ENCODE data around the gene MAP3K14. TPM values are rescaled to one million over a fixed set of nuclear protein-coding genes. Genes with fewer than 3 reads are reported as not detected.

Gene MAP3K14
- total RNA-seq, result 10 to 100 TPM; 31.6 to 31.9 TPM

DNA sequence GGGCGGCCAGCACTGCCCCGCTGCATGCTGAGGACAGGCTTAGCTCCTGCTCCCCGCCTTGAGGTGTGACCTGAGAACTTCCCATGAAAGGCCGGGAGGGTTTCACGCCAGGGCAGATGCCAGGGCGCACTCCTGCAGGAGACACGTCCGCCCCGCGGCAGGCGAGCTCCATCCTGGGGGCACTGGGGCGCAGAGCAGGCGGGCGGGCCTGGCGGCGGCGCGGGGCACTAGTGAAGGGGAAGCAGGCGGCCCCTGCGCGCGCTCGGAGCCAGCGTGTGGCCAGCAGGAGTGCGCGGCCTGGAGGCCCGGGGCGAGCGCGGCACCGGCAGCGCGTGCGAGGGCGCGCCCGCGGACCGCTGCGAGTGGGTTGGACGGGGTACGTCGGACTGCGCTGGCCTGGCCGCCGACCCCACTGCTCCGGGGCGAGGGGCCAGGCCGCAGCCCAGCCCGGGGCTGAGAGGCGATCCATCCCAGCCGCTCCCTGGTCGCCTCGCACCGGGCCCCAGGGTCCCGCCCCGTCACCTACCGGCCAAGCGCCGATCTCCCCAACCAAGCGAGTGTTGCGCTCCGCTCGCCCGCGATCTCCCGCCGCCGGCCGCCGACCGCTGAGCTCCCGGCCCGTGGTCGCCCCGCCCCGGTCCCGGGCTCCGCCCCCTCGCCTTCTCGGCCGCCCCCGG, at the start of gene MAP3K14:
Gene MAP3K14, minus strand, starts transcription at position 587 of the 677 bp plus-strand sequence. CDS start 26,275 bp downstream, outside the sequence.
- intact Hi-C loops (cut with micrococcal nuclease), result loop anchor here (5.0 kb wide), 3 partner anchors 71 to 169 kb away; partner anchors contain the start of genes FMNL1 and HEXIM1
- Mint-ChIP-seq H3K4me1 (ENCODE audit: low read depth) (peaks cover 59% of the 10 kb centered on the region), H3K27me3 (no peaks in the 10 kb centered on the region), H3K36me3 (ENCODE audit: low read depth) (peaks cover 38% of the 10 kb centered on the region), H3K9me3 (no peaks in the 10 kb centered on the region), H3K27ac (peak within 1 kb of the TSS; percentile 94), H3K4me3 (peak within 1 kb of the TSS; percentile 88)
- peak; percentile 8 for ATAC-seq
- ChIA-PET CTCF (interaction anchor here (0.9 to 6.7 kb wide), 18 partner anchors 11 to 181 kb away, joined by 3 to 56 read pairs (median 4); partner anchors contain the start of genes ACBD4 and HEXIM1), POLR2A (interaction anchor here (0.6 to 15.9 kb wide), 24 partner anchors 10 to 312 kb away, joined by 3 to 211 read pairs (median 4); partner anchors contain the start of genes FMNL1 and HEXIM1)
- TF ChIP-seq, protein P1, sequence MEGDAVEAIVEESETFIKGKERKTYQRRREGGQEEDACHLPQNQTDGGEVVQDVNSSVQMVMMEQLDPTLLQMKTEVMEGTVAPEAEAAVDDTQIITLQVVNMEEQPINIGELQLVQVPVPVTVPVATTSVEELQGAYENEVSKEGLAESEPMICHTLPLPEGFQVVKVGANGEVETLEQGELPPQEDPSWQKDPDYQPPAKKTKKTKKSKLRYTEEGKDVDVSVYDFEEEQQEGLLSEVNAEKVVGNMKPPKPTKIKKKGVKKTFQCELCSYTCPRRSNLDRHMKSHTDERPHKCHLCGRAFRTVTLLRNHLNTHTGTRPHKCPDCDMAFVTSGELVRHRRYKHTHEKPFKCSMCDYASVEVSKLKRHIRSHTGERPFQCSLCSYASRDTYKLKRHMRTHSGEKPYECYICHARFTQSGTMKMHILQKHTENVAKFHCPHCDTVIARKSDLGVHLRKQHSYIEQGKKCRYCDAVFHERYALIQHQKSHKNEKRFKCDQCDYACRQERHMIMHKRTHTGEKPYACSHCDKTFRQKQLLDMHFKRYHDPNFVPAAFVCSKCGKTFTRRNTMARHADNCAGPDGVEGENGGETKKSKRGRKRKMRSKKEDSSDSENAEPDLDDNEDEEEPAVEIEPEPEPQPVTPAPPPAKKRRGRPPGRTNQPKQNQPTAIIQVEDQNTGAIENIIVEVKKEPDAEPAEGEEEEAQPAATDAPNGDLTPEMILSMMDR (IDR thresholded peaks at IDR 0.05), result peak; percentile 21
- DNase-seq, result peak; percentile 77

DNA sequence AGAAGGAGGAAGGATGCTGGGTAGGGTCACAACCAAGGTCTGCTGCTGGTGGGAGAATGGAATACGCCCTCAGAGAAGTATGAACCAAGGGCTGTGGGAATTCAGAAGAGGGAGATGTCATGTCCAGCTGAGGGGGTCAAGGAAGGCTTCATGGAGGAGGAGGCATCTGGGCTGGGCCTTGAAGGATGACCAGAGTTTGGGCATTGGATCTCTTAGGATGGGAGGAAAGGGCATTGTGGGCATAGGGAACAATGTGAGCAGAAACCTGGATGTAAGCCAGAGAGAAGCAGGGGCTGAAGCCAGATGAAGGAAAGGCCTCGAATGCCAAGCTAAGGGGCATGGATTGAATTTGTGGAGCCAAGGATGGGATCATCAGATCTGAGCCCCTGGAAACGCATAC, 49.2 kb upstream of the MAP3K14 start:
- Mint-ChIP-seq H3K36me3 (ENCODE audit: low read depth) (no peaks in the 10 kb centered on the region), H3K9me3 (peaks cover 6% of the 10 kb centered on the region), H3K27ac (no peak overlapping the region), H3K27me3 (peaks cover 8% of the 10 kb centered on the region), H3K4me1 (ENCODE audit: low read depth) (peaks cover 5% of the 10 kb centered on the region), H3K4me3 (no peak overlapping the region)
- ChIA-PET POLR2A (no interaction called here), CTCF (interaction anchor here (1.3 to 2.5 kb wide), 2 partner anchors 18 to 89 kb away, joined by 3 to 10 read pairs; no protein-coding TSS in a partner anchor)
- intact Hi-C loops (cut with micrococcal nuclease), result no loop called here
- TF ChIP-seq, protein P1 (IDR thresholded peaks at IDR 0.05), result no peak
- DNase-seq (no peak), ATAC-seq (no peak)

DNA sequence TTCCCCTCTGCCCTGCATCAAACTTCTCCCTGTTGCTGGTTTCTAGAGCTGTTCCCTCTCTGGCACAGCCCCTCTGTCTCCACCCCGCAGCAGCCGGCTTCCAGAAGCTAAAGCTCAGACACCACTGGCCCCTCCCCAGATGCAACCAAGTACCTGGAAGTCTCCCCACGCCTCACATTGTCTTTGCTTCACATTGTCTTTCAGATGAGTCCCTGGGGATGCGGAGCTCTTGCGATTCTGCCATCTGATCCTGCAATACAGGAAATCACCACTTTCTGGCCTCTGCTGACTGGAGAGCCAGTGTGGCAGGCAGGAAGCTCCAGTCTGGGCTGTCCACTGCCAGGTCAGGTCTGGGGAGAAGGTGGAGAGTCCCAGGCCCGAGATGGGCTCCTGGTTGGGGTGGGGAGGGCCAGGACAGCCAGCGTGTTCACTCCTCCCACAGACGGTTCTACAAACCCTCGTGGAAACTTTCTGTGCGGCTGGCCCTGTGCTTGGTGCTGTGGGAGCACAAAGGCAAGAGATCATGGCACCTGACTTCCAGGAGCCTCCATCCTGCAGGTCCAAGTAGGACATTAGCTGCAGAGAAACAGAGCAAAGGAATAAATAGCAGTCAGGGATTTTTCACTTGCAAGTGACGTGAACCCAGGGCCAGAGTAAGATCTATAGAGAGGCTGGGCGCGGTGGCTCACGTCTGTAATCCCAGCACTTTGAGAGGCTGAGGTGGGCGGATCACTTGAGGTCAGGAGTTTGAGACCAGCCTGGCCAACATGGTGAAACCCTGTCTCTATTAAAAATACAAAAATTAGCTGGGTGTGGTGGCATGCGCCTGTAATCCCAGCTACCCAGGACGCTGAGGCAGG, 47.9 kb upstream of the MAP3K14 start:
- TF ChIP-seq, protein P1 (IDR thresholded peaks at IDR 0.05), result no peak
- peaks cover 6% of the 10 kb centered on the region for H3K9me3 Mint-ChIP-seq
- peaks cover 8% of the 10 kb centered on the region for H3K27me3 Mint-ChIP-seq
- no peak overlapping the region for H3K27ac Mint-ChIP-seq
- H3K36me3 Mint-ChIP-seq (ENCODE audit: low read depth), result no peaks in the 10 kb centered on the region
- CTCF ChIA-PET, result interaction anchor here (3.0 kb wide), 1 partner anchor 229 kb away, joined by 8 read pairs; the partner anchor contains the start of gene ACBD4
- no peak overlapping the region for H3K4me3 Mint-ChIP-seq
- DNase-seq (no peak), ATAC-seq (no peak)
- intact Hi-C loops (cut with micrococcal nuclease), result no loop called here
- POLR2A ChIA-PET, result interaction anchor here (0.6 to 1.3 kb wide), 2 partner anchors 9 to 97 kb away, joined by 3 read pairs; no protein-coding TSS in a partner anchor
- no peaks in the 10 kb centered on the region for H3K4me1 Mint-ChIP-seq (ENCODE audit: low read depth)

DNA sequence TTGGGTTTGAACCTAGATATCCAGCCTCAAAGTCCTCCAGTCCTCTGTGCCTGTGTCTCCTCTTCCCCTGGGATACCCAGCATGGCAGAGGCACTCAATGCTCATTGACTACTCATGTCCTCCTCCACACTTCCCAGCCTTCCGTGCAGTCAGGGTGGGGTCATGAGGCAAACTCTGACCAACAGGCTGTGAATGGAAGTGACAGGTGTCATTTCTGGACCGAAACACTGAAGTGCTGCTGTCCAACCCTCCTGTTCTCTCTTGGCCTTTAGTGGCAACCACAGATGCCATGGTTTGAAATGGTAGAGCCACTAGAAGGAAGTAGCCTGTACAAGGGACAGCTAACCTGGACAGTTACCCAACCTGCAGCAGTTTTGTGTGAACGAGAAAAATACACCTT, 46.7 kb upstream of the MAP3K14 start:
- no peak overlapping the region for H3K4me3 Mint-ChIP-seq
- no peak for ATAC-seq
- no peak overlapping the region for H3K27ac Mint-ChIP-seq
- TF ChIP-seq, protein P1 (IDR thresholded peaks at IDR 0.05), result no peak
- POLR2A ChIA-PET, result no interaction called here
- DNase-seq, result no peak
- H3K36me3 Mint-ChIP-seq (ENCODE audit: low read depth), result no peaks in the 10 kb centered on the region
- peaks cover 8% of the 10 kb centered on the region for H3K27me3 Mint-ChIP-seq
- CTCF ChIA-PET, result interaction anchor here (1.3 to 3.0 kb wide), 4 partner anchors 22 to 228 kb away, joined by 5 to 8 read pairs (median 6); partner anchors contain the start of gene ACBD4
- intact Hi-C loops (cut with micrococcal nuclease), result no loop called here
- H3K4me1 Mint-ChIP-seq (ENCODE audit: low read depth), result peaks cover 1% of the 10 kb centered on the region
- H3K9me3 Mint-ChIP-seq, result peaks cover 6% of the 10 kb centered on the region
